ENCODE measurements around the gene PAK6. TPM values are rescaled to one million over a fixed set of nuclear protein-coding genes. Genes with fewer than 3 reads are reported as not detected.

The PAK6 gene
- total and polyA plus RNA-seq, 9 of the 15 experiments (the other 6 are each of a cell fraction or from before 2014, with no cell fraction given) = 0.03 to 0.74 (median 0.16) TPM; not detected in 2

DNA sequence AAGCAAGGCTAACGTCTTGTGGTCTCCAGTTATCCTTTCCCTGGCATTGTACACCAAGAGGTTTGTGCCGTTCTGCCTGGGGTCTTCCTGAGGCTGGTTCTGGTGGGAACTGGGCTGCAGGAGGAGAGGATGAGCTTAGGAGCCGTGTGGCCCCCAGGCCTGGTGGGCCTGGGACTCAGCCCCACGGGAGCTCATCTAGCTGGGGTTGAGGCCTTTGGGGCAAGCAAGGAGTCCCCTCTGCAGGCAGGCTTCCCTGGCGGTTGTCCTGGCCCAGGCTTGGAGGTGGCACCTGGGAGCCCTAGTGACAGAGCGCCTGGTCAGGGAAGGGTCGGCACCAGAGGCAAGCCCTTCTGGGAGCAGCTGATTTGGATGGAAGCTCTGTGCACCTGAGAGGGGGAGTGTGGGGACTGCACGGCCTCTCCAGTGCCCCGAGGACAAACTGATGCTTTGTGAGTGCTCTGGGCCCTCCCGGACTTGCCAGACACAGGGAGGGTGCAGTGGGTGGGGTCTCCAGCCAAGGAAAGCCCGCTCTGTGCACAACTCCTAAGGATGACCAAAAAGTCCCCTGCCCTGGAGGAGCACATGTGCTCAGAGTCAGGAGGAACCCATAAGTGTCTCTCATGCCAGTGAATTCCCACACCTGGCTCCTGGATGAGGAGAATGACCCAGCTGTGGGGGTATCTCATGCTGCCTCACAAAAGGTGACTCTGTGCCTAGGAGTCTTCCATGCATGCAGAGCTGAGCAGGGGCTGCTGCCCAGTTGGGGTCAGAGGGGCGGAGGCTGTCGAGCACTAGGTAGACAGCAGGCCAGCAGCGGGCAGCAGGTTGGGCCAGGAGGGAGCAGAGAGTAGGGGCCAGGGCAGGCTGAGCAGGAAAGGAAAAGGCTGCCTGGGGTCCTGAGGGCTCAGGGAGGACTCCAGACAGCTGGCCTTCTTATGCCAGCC lies 2.7 kb downstream of the PAK6 start (continued):
- TF ChIP-seq, protein P1, sequence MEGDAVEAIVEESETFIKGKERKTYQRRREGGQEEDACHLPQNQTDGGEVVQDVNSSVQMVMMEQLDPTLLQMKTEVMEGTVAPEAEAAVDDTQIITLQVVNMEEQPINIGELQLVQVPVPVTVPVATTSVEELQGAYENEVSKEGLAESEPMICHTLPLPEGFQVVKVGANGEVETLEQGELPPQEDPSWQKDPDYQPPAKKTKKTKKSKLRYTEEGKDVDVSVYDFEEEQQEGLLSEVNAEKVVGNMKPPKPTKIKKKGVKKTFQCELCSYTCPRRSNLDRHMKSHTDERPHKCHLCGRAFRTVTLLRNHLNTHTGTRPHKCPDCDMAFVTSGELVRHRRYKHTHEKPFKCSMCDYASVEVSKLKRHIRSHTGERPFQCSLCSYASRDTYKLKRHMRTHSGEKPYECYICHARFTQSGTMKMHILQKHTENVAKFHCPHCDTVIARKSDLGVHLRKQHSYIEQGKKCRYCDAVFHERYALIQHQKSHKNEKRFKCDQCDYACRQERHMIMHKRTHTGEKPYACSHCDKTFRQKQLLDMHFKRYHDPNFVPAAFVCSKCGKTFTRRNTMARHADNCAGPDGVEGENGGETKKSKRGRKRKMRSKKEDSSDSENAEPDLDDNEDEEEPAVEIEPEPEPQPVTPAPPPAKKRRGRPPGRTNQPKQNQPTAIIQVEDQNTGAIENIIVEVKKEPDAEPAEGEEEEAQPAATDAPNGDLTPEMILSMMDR (IDR thresholded peaks at IDR 0.05 in 2 of 3, conservative IDR thresholded peaks at IDR 0.05 in 1 of 3; ENCODE audit: insufficient read depth in 2 of 3, low read depth in 1 of 3, low read length in 3 of 3) = no peak
- TF ChIP-seq NR2C2 (CRISPR knock-in tag; IDR thresholded peaks at IDR 0.05) = no peak
- TF ChIP-seq NR2C2 (tag; IDR thresholded peaks at IDR 0.05) = no peak
- no peak for TF ChIP-seq SP1 (CRISPR knock-in tag; IDR thresholded peaks at IDR 0.05)
- no peak for TF ChIP-seq BRF1 (IDR thresholded peaks at IDR 0.05; ENCODE audit: borderline replicate concordance, extremely low read depth, insufficient read length)
- no peak for TF ChIP-seq CAMTA2 (CRISPR knock-in tag; conservative IDR thresholded peaks at IDR 0.05)
- TF ChIP-seq CHCHD3 (CRISPR knock-in tag; IDR thresholded peaks at IDR 0.05) = no peak

DNA sequence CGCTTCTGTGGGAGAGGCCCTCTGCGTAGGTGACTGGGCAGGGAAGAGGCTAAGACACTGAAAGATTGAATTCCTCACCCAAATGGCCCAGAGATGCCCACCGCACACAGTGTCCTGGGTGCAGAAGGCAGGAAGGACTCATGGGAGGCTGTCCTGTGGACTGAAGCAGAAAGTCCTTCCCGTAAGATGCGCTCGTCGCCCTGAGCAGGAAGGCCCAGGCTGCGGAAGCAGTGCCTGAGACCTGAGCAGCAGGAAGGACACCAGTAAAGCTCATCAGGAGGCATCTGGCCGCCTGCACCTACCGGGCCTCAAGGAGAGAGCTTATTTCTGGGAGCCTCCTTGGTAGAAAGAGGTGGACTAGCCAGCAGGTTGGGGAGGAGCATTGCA lies 3.3 kb downstream of the PAK6 start:
- H4K20me1 ChIP-seq (replicated peaks; ENCODE audit: control insufficient read depth, insufficient read depth, low read length) = no peaks in the 10 kb centered on the region
- no peak overlapping the region for H3K27ac ChIP-seq (ENCODE audit: extremely low read depth, low read depth, low read length)
- no peaks in the 10 kb centered on the region for H3K9me3 ChIP-seq (replicated peaks; ENCODE audit: control insufficient read depth, insufficient read depth, low read depth, low read length)
- no peak for FAIRE-seq
- no peaks in the 10 kb centered on the region for H3K79me2 ChIP-seq (ENCODE audit: control insufficient read depth, insufficient read depth, low read length)
- ChIA-PET POLR2A (interaction anchor here (0.6 to 1.3 kb wide), 7 partner anchors 9 to 776 kb away, joined by 3 to 5 read pairs (median 3); no protein-coding TSS in a partner anchor), CTCF (ENCODE audit: low intra/inter-chr PET ratio) (no interaction called here)
- peak overlapping the region; percentile 73 for H2AFZ ChIP-seq (ENCODE audit: low read depth, low read length)
- 77% methylated on average over 9 of the region's 10 CpGs for WGBS (ENCODE audit: insufficient coverage, low coverage, missing lambda C conversion rate)
- H3K9ac ChIP-seq (ENCODE audit: insufficient read depth in 1 of 2, low read depth in 2 of 2, low read length in 2 of 2) = peak overlapping the region in 1 of 2 experiments; percentile 3; a peak in 1 of 4 replicates
- no peak; the same call in 2 of the 3 replicates for ATAC-seq
- in situ Hi-C loops (cut with MboI) = no loop called here
- no peak overlapping the region for H3K4me3 ChIP-seq
- H3K36me3 ChIP-seq (ENCODE audit: control insufficient read depth, insufficient read depth, low read length) = no peaks in the 10 kb centered on the region
- peaks cover 0 to 7% of the 10 kb centered on the region in 2 experiments; a peak in 2 of 5 replicates for H3K27me3 ChIP-seq (ENCODE audit: control insufficient read depth in 2 of 2, insufficient read depth in 2 of 2, low read length in 2 of 2)
- intact Hi-C loops (cut with micrococcal nuclease) = no loop called here
- H3K4me2 ChIP-seq (ENCODE audit: insufficient read depth, low read length) = no peak overlapping the region
- peaks cover 24 to 40% of the 10 kb centered on the region in 2 experiments; a peak in 4 of 5 replicates for H3K4me1 ChIP-seq (replicated peaks in 1 of 2; ENCODE audit: control insufficient read depth in 2 of 2, insufficient read depth in 2 of 2, low read length in 2 of 2)
- no peak for DNase-seq (ENCODE audit: extremely low read depth in 1 of 4, low spot score in 3 of 4)
- BruUV-seq (replicated peaks) = no TSS peak
- H3K9me1 ChIP-seq (ENCODE audit: control insufficient read depth, insufficient read depth, low read length) = no peaks in the 10 kb centered on the region
- TF ChIP-seq HMG20A (CRISPR knock-in tag; conservative IDR thresholded peaks at IDR 0.05) = no peak
- TF ChIP-seq KHSRP (IDR thresholded peaks at IDR 0.05) = no peak
- no peak for TF ChIP-seq RB1 (IDR thresholded peaks at IDR 0.05; ENCODE audit: low read depth)
- TF ChIP-seq PHB (CRISPR knock-in tag; IDR thresholded peaks at IDR 0.05) = no peak
- TF ChIP-seq CBFA2T2 (conservative IDR thresholded peaks at IDR 0.05) = no peak
- TF ChIP-seq CBX3 (IDR thresholded peaks at IDR 0.05; ENCODE audit: borderline replicate concordance in 1 of 2, low read length in 2 of 2) = no peak
- TF ChIP-seq KDM4B (IDR thresholded peaks at IDR 0.05; ENCODE audit: borderline replicate concordance in 2 of 2, low read depth in 1 of 2) = no peak
- no peak for TF ChIP-seq DACH1 (IDR thresholded peaks at IDR 0.05; ENCODE audit: partially characterized antibody)
- TF ChIP-seq SMARCA5 (IDR thresholded peaks at IDR 0.05) = no peak
- no peak for TF ChIP-seq POLR2H (tag; IDR thresholded peaks at IDR 0.05; ENCODE audit: low read depth)

All from K562 (cell line).